Fibroblast of peridontal ligament (primary cell): ENCODE data around the gene PGBD5.
A peak's percentile ranks its signal among the peaks of the same experiment; 100 is the strongest.

ENCODE experiments used
- DNase-seq: peaks from one replicate; pipeline ENCODE4 v3.0.0-alpha.2; 2010; ENCODE audit errors: extremely low read depth

PGBD5 gene

DNA sequence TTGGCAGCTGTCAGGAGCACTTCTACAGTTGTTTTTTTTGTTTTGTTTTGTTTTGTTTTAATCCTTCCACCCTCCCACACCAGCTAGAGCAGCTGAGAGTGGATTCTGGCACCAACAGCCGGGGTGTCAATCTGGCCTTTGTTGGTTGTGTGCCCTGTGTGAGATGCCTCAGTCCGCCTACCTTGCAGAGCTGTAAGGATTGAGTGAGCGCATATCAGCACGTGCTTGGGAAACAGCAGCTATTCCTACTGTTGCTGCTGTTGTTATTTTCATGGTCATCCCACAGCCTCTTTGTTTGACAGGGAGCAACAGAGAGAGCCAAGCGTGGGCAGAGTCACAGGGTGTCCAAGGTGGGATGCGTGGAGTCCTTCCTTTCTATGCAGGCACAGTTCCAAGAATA, 50.4 kb downstream of the PGBD5 start:
- DNase-seq, result no peak

DNA sequence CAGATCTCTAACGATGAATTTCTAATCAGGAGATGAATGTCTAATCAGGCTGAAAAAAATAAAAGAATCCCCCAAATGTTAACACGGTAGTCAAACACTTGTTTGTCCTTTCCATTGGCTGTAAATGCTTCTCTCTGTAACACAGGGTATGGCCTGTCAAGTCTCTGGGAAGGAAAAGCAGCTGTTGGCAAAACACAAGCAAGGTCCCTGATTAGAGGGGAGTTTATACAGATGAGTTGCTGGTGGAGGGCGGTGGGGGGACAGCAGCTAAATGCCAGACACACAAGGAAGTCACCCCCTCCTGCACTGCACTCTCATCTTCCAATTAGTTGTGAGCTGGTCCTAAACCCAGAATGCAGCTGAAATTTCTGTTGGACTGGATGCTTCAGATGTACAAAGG, 51.0 kb downstream of the PGBD5 start:
- no peak for DNase-seq

- DNase-seq, result no peak
Observed at GRCh38 chr1:230371923-230372703, 54.0 kb downstream of the PGBD5 start.

DNA sequence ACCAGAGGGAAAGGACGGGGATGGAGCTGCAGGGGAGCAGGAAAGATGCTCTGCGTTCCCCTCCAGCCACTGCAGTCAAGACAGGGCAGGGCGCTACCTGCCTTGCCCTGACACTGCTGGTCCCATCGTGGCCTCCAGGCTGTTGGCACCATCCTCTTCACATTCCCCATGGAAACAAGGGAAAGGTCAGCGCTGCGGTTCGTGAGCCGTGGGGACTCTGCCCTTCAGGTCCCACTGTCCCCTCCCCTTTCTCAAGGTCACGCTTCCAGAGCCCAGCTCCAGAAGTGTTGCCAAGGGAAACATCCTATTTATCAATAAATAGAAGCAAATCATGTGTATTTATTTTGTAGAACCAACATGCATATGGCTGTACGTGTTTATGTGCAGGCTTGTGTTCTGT, 56.0 kb downstream of the PGBD5 start:
- no peak for DNase-seq

- no peak for DNase-seq
Observed at GRCh38 chr1:230368871-230369270, 57.3 kb downstream of the PGBD5 start.

- no peak for DNase-seq
Observed at GRCh38 chr1:230368363-230368762, 57.8 kb downstream of the PGBD5 start.

GRCh38 chr1:230366504-230366915, 59.6 kb downstream of the PGBD5 start:
- DNase-seq, result no peak

DNA sequence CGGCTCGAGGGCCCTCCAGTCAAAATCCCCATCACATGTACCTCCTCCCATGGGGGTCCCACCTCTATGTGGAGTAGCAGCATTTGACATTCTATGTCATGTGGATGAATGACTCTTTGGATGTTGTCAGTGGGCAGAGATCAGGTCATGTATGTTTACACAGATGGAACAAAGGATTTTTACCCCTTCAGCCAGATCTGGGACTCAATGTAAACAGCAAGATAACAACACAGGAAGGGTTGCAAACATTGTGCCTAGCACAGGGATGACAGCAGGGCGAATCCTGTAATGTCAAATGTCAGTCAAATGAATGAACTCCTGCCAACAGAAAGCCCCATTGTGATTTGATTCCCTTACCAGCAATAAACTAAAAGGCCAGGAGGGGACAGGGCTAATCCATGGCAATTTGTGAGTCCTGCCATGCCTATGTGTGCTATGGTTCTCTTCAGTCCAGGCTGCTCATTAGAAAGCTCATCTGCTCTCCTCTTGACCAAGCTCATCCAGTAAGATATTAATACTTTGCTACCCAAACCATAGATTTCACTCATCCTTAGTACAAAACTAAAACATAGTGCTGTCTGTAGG, 60.3 kb downstream of the PGBD5 start:
- no peak for DNase-seq

DNA sequence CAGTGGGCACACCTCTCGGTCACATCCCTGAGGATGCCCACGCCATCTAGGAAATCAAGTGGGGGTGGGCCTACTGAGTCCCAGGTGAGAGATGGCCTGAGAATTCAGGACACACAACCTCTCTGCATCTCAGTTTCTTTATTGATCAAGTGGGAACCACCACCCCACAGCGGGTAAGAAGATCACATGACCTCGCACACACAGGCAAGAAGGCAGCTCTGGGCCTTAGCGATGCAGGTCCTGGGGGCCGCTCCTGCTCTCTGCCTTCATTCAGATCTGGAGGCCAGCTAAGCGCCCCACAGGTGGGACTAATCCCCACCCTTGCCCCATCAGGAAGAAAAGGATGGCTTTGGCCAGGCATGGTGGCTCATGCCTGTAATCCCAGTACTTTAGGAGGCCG, 63.2 kb downstream of the PGBD5 start:
- DNase-seq, result no peak

- DNase-seq, result no peak
Observed at GRCh38 chr1:230361941-230362340, 64.2 kb downstream of the PGBD5 start.

DNA sequence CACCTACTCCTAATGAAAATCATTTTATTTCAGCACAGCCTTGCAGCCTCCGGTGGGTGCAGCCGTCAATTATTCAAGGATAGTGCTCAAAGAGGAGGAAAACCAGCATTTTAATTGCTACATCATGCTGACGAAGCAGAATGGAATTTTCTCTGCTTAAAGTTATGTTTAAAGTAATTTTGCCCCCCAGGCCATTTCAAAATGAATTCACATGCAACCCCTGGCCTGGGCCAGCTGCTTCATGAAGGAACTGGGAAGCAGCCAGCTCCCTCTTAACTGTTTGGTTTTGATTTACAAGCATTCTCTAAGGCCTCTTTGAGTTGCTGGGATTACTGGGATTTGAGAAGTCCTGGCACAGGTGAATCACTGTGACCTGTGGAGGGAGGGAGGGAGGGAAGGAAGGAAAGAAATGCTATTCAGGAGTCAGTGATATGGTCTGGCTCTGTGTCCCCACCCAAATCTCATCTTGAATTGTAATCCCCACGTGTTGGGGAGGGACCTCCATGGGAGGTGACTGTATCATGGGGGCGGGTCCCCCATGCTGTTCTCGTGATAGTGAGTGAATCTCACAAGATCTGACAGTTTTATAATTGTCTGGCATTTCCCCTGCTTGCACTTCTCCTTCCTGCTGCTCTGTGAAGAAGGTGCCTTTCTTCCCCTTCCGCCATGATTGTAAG, 66.0 kb downstream of the PGBD5 start:
- DNase-seq, result peak; percentile 39

GRCh38 chr1:230356869-230357794, 69.0 kb downstream of the PGBD5 start:
- no peak for DNase-seq

DNA sequence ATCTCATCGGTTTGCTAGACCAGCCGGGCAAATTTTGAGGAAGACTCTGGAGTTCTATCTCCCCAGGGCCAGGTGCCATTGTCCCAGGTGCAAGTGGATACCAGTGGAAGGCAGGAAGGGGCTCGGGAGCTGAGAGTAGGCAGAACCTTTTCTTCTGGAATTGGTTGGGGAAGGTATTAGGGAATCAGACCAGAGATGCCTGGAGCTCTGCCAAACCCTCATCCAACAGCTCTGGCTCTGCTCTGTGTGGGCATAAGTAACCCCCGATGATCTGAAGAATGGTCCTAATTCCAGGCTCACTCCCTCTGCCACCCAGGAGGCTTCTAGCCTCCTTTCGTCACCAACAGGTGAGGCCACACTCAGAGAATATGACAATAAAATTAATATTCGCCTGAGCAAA, 69.9 kb downstream of the PGBD5 start:
- no peak for DNase-seq

GRCh38 chr1:230355594-230355993, 70.5 kb downstream of the PGBD5 start:
- DNase-seq, result no peak

- no peak for DNase-seq
Observed at GRCh38 chr1:230355128-230355527, 71.0 kb downstream of the PGBD5 start.

DNA sequence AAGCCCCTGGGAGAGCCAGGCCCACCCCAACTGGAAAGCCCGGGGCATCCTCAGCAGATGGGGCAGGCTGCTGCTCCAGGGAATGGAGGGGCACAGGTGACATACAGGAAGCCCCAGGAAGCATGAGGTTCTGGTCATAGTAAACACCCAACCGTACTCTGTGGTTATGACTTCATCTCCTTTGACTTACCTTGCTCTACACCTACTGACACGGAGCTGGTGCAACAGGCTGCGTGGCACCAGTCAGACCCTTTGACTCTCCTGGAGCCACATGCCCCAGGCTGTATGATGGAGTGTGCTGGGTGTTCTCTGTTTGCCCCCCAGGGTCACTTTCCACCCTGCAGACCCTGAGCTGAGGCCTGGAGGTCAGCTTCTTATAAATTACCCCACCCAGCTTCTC, 72.1 kb downstream of the PGBD5 start:
- no peak for DNase-seq

GRCh38 chr1:230352537-230352936, 73.6 kb downstream of the PGBD5 start:
- DNase-seq, result no peak

DNA sequence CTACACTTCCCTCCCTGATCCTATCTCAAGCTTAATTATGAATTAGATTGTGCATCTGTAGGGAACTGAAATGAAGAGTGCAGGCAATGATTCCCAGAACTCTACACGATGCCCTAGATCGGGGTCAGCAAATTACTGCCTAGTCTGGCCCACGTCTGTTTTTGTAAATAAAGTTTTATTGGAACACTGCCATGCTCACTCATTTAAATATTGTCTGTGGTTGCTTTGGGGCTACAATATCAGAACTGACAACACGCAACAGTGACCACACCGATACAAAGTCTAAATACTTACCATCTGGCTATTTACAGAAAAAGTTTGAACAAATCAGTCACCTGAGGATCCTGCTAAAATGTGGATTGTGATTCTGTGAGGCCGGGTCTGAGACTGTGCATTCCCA, 74.1 kb downstream of the PGBD5 start:
- no peak for DNase-seq

GRCh38 chr1:230351514-230351913, 74.6 kb downstream of the PGBD5 start:
- no peak for DNase-seq

- DNase-seq, result no peak
Observed at GRCh38 chr1:230350208-230350921, 75.8 kb downstream of the PGBD5 start.

DNA sequence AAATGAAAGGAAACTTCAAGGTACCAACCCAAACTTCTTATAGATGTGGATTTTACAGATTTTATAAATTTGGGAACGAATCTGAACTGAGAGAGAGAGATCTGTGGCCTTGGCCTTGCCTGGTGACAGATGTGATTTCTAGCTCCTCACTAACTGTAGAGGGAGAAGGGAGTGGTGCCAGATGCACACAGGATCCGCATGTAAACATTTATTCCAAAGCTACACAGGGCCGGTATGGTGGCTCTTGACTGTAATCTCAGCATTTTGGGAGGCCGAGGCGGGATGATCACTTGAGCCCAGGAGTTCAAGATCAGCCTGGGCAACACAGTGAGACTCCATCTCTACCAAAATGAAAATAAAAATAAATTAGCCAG, 77.1 kb downstream of the PGBD5 start:
- DNase-seq, result no peak
